ENCODE data around the gene MCOLN2.
"Not testable (repeated sequence)": the region's sequence is repeated elsewhere in the genome, so short reads cannot be mapped to it uniquely, and the experiment has no call there.

MCOLN2 gene

GRCh38 chr1:84996846-84997666, at the start of gene MCOLN2:
TSS of gene MCOLN2 (minus strand) at chr1:84997113. CDS start at chr1:84996872, 241 bp downstream.
- no peak for DNase-seq (ENCODE audit: low read depth in 2 of 2, low spot score in 1 of 2)

- DNase-seq (ENCODE audit: low read depth in 2 of 2, low spot score in 1 of 2): no peak
These were observed 45.5 kb upstream of the MCOLN2 start for GRCh38 chr1:85042413-85042812.

- DNase-seq (ENCODE audit: low read depth in 2 of 2, low spot score in 1 of 2): no peak
These were observed 44.9 kb upstream of the MCOLN2 start for GRCh38 chr1:85041793-85042192.

- DNase-seq (ENCODE audit: low read depth in 2 of 2, low spot score in 1 of 2): no peak
These were observed 36.3 kb upstream of the MCOLN2 start for GRCh38 chr1:85033221-85033620.

GRCh38 chr1:85030536-85030935, 33.6 kb upstream of the MCOLN2 start:
- DNase-seq (ENCODE audit: low read depth in 2 of 2, low spot score in 1 of 2): no peak

- no peak for DNase-seq (ENCODE audit: low read depth in 2 of 2, low spot score in 1 of 2)
These were observed 31.2 kb upstream of the MCOLN2 start for GRCh38 chr1:85028151-85028550.

GRCh38 chr1:85027242-85027983, 30.5 kb upstream of the MCOLN2 start:
- DNase-seq (ENCODE audit: low read depth in 2 of 2, low spot score in 1 of 2): no peak

GRCh38 chr1:85025940-85026339, 29.0 kb upstream of the MCOLN2 start:
- DNase-seq (ENCODE audit: low read depth in 2 of 2, low spot score in 1 of 2): no peak

- no peak for DNase-seq (ENCODE audit: low read depth in 2 of 2, low spot score in 1 of 2)
These were observed 27.8 kb upstream of the MCOLN2 start for GRCh38 chr1:85024736-85025135.

GRCh38 chr1:85022700-85023099, 25.8 kb upstream of the MCOLN2 start:
- no peak for DNase-seq (ENCODE audit: low read depth in 2 of 2, low spot score in 1 of 2)

GRCh38 chr1:85019994-85020393, 23.1 kb upstream of the MCOLN2 start:
- DNase-seq (ENCODE audit: low read depth in 2 of 2, low spot score in 1 of 2): no peak

GRCh38 chr1:85015826-85016225, 18.9 kb upstream of the MCOLN2 start:
- DNase-seq (ENCODE audit: low read depth in 2 of 2, low spot score in 1 of 2): no peak

GRCh38 chr1:85005641-85006040, 8.7 kb upstream of the MCOLN2 start:
- not testable (repeated sequence) for DNase-seq (ENCODE audit: low read depth in 2 of 2, low spot score in 1 of 2)

GRCh38 chr1:85001742-85002141, 4.8 kb upstream of the MCOLN2 start:
- no peak for DNase-seq (ENCODE audit: low read depth in 2 of 2, low spot score in 1 of 2)

- peak in 1 of 2 donors; percentile 52 for DNase-seq (ENCODE audit: low read depth in 2 of 2, low spot score in 1 of 2)
These were observed 1.8 kb upstream of the MCOLN2 start for GRCh38 chr1:84998642-84999280.

GRCh38 chr1:84997667-84998600, 1.0 kb upstream of the MCOLN2 start:
- no peak for DNase-seq (ENCODE audit: low read depth in 2 of 2, low spot score in 1 of 2)

- no peak for DNase-seq (ENCODE audit: low read depth in 2 of 2, low spot score in 1 of 2)
These were observed 1.2 kb downstream of the MCOLN2 start for GRCh38 chr1:84995484-84996334.

- no peak for DNase-seq (ENCODE audit: low read depth in 2 of 2, low spot score in 1 of 2)
These were observed 5.6 kb downstream of the MCOLN2 start for GRCh38 chr1:84991097-84991920.

GRCh38 chr1:84988588-84988987, 8.3 kb downstream of the MCOLN2 start:
- DNase-seq (ENCODE audit: low read depth in 2 of 2, low spot score in 1 of 2): no peak
